ENCODE data around the gene CCNT2. TPM values are rescaled to one million over a fixed set of nuclear protein-coding genes. Genes with fewer than 3 reads are reported as not detected.

Gene CCNT2
- total RNA-seq, 1 experiment from 2014 or later = 38.1 TPM

GRCh38 chr2:134980639-134981038 lies 62.0 kb downstream of the CCNT2 start:
- POLR2A ChIA-PET = no interaction called here
- TF ChIP-seq, protein P1, sequence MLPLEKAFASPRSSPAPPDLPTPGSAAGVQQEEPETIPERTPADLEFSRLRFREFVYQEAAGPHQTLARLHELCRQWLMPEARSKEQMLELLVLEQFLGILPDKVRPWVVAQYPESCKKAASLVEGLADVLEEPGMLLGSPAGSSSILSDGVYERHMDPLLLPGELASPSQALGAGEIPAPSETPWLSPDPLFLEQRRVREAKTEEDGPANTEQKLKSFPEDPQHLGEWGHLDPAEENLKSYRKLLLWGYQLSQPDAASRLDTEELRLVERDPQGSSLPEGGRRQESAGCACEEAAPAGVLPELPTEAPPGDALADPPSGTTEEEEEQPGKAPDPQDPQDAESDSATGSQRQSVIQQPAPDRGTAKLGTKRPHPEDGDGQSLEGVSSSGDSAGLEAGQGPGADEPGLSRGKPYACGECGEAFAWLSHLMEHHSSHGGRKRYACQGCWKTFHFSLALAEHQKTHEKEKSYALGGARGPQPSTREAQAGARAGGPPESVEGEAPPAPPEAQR (CRISPR knock-in tag; IDR thresholded peaks at IDR 0.05) = no peak
- TF ChIP-seq, protein P2, sequence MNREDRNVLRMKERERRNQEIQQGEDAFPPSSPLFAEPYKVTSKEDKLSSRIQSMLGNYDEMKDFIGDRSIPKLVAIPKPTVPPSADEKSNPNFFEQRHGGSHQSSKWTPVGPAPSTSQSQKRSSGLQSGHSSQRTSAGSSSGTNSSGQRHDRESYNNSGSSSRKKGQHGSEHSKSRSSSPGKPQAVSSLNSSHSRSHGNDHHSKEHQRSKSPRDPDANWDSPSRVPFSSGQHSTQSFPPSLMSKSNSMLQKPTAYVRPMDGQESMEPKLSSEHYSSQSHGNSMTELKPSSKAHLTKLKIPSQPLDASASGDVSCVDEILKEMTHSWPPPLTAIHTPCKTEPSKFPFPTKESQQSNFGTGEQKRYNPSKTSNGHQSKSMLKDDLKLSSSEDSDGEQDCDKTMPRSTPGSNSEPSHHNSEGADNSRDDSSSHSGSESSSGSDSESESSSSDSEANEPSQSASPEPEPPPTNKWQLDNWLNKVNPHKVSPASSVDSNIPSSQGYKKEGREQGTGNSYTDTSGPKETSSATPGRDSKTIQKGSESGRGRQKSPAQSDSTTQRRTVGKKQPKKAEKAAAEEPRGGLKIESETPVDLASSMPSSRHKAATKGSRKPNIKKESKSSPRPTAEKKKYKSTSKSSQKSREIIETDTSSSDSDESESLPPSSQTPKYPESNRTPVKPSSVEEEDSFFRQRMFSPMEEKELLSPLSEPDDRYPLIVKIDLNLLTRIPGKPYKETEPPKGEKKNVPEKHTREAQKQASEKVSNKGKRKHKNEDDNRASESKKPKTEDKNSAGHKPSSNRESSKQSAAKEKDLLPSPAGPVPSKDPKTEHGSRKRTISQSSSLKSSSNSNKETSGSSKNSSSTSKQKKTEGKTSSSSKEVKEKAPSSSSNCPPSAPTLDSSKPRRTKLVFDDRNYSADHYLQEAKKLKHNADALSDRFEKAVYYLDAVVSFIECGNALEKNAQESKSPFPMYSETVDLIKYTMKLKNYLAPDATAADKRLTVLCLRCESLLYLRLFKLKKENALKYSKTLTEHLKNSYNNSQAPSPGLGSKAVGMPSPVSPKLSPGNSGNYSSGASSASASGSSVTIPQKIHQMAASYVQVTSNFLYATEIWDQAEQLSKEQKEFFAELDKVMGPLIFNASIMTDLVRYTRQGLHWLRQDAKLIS (CRISPR knock-in tag; IDR thresholded peaks at IDR 0.05; ENCODE audit: borderline replicate concordance) = no peak
- TF ChIP-seq HMGA2 (CRISPR knock-in tag; IDR thresholded peaks at IDR 0.05) = no peak
- TF ChIP-seq NFYB (CRISPR knock-in tag; conservative IDR thresholded peaks at IDR 0.05; ENCODE audit: low read depth) = no peak
- TF ChIP-seq, protein P3, sequence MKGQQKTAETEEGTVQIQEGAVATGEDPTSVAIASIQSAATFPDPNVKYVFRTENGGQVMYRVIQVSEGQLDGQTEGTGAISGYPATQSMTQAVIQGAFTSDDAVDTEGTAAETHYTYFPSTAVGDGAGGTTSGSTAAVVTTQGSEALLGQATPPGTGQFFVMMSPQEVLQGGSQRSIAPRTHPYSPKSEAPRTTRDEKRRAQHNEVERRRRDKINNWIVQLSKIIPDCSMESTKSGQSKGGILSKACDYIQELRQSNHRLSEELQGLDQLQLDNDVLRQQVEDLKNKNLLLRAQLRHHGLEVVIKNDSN (CRISPR knock-in tag; IDR thresholded peaks at IDR 0.05) = no peak
- TF ChIP-seq, protein P4, sequence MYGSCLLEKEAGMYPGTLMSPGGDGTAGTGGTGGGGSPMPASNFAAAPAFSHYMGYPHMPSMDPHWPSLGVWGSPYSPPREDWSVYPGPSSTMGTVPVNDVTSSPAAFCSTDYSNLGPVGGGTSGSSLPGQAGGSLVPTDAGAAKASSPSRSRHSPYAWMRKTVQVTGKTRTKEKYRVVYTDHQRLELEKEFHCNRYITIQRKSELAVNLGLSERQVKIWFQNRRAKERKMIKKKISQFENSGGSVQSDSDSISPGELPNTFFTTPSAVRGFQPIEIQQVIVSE (CRISPR knock-in tag; IDR thresholded peaks at IDR 0.05; ENCODE audit: borderline replicate concordance) = no peak
- no peak for TF ChIP-seq ARID4B (CRISPR knock-in tag; IDR thresholded peaks at IDR 0.05; ENCODE audit: borderline replicate concordance)
- no peak for TF ChIP-seq GTF2I (CRISPR knock-in tag; conservative IDR thresholded peaks at IDR 0.05)
- no peak for TF ChIP-seq NFATC4 (CRISPR knock-in tag; IDR thresholded peaks at IDR 0.05)
- no peak for TF ChIP-seq IRF2 (CRISPR knock-in tag; IDR thresholded peaks at IDR 0.05; ENCODE audit: borderline replicate concordance, low read depth)
- no peak for TF ChIP-seq ZNF121 (CRISPR knock-in tag; IDR thresholded peaks at IDR 0.05)
- no peak for TF ChIP-seq AR (CRISPR knock-in tag; IDR thresholded peaks at IDR 0.05)
- TF ChIP-seq NR3C1 (CRISPR knock-in tag; conservative IDR thresholded peaks at IDR 0.05; ENCODE audit: low read depth) = no peak
- TF ChIP-seq USF2 (CRISPR knock-in tag; IDR thresholded peaks at IDR 0.05) = no peak
- TF ChIP-seq MLX (CRISPR knock-in tag; IDR thresholded peaks at IDR 0.05) = no peak
- TF ChIP-seq SOX15 (CRISPR knock-in tag; IDR thresholded peaks at IDR 0.05) = no peak
- no peak for TF ChIP-seq KAT7 (CRISPR knock-in tag; IDR thresholded peaks at IDR 0.05; ENCODE audit: borderline replicate concordance)
- no peak for TF ChIP-seq ESRRA (CRISPR knock-in tag; IDR thresholded peaks at IDR 0.05; ENCODE audit: borderline replicate concordance)
- Mint-ChIP-seq H3K4me3 (no peak overlapping the region), H3K36me3 (no peaks in the 10 kb centered on the region), H3K27ac (no peak overlapping the region), H3K27me3 (ENCODE audit: low read depth) (no peaks in the 10 kb centered on the region; the same call in 1 of the 2 replicates), H3K4me1 (0 out of 2 replicates have a peak, but pooled peaks cover 2% of the 10 kb centered on the region), H3K9me3 (peaks cover 17% of the 10 kb centered on the region)
- DNase-seq (ENCODE audit: low spot score) (no peak), ATAC-seq (no peak)
- CTCF ChIA-PET = no interaction called here
